Activated T-helper 9 cell treated with anti-CD3 and anti-CD28 coated beads, Interleukin-2, amount 50 U/mL, for 16 hours (primary cell): ENCODE data around the gene PET100.
A peak's percentile ranks its signal among the peaks of the same experiment; 100 is the strongest.

ENCODE experiments used
- DNase-seq: peaks from one replicate; pipeline ENCODE4 v3.0.0-alpha.2; 2020; ENCODE audit warnings: low read depth

PET100 gene

GRCh38 chr19:7650148-7650547 is 20.6 kb downstream of the PET100 start:
- no peak for DNase-seq

GRCh38 chr19:7652061-7652641 is 22.6 kb downstream of the PET100 start:
- DNase-seq, result peak; percentile 84

GRCh38 chr19:7654401-7654800 is 24.8 kb downstream of the PET100 start:
- no peak for DNase-seq

- no peak for DNase-seq
These were observed 26.0 kb downstream of the PET100 start for GRCh38 chr19:7655581-7655980.

GRCh38 chr19:7657131-7657751 is 27.6 kb downstream of the PET100 start:
- no peak for DNase-seq

GRCh38 chr19:7658219-7658686 is 28.7 kb downstream of the PET100 start:
- no peak for DNase-seq

- no peak for DNase-seq
These were observed 32.3 kb downstream of the PET100 start for GRCh38 chr19:7661744-7662538.

- DNase-seq, result no peak
These were observed 33.1 kb downstream of the PET100 start for GRCh38 chr19:7662657-7663056.

- no peak for DNase-seq
These were observed 34.1 kb downstream of the PET100 start for GRCh38 chr19:7663706-7664105.

GRCh38 chr19:7665076-7665475 is 35.5 kb downstream of the PET100 start:
- DNase-seq, result no peak

- DNase-seq, result no peak
These were observed 39.2 kb downstream of the PET100 start, which contains the start of gene RETN for GRCh38 chr19:7668842-7669241. RETN (plus strand) TSS chr19:7669049; CDS start chr19:7669327, 278 bp downstream.

GRCh38 chr19:7669641-7670040 is 40.0 kb downstream of the PET100 start:
- DNase-seq, result no peak

GRCh38 chr19:7670150-7670783 is 40.7 kb downstream of the PET100 start:
- no peak for DNase-seq

- DNase-seq, result no peak
These were observed 41.2 kb downstream of the PET100 start for GRCh38 chr19:7670790-7671189.

GRCh38 chr19:7672522-7672921 is 42.9 kb downstream of the PET100 start:
- no peak for DNase-seq

- no peak for DNase-seq
These were observed 44.7 kb downstream of the PET100 start for GRCh38 chr19:7674010-7675005.

GRCh38 chr19:7676376-7676775 is 46.8 kb downstream of the PET100 start:
- DNase-seq, result no peak

- DNase-seq, result no peak
These were observed 47.3 kb downstream of the PET100 start, which contains the start of gene MCEMP1 for GRCh38 chr19:7676854-7677253. MCEMP1 (plus strand) TSS chr19:7677090; CDS start chr19:7677121, 31 bp downstream.

GRCh38 chr19:7677669-7678311 is 48.2 kb downstream of the PET100 start:
- DNase-seq, result no peak

- DNase-seq, result peak; percentile 51
These were observed 49.6 kb downstream of the PET100 start for GRCh38 chr19:7678971-7679751.
